CD4-positive, alpha-beta T cell treated with Interleukin-4 for 4 hours (primary cell): ENCODE results near the gene KPNA3.
"Not testable (repeated sequence)": the region's sequence is repeated elsewhere in the genome, so short reads cannot be mapped to it uniquely, and the experiment has no call there.

Experiments
- DNase-seq: peaks from one replicate; pipeline ENCODE4 v3.0.0-alpha.2; 2020

KPNA3 gene

GRCh38 chr13:49740870-49741269 lies 51.6 kb downstream of the KPNA3 start:
- DNase-seq, result no peak

- DNase-seq, result no peak
These were observed 52.8 kb downstream of the KPNA3 start for GRCh38 chr13:49739498-49740187.

- DNase-seq, result no peak
These were observed 59.1 kb downstream of the KPNA3 start for GRCh38 chr13:49733181-49733951.

GRCh38 chr13:49731766-49732165 lies 60.7 kb downstream of the KPNA3 start:
- DNase-seq, result no peak

GRCh38 chr13:49716615-49717014 lies 75.9 kb downstream of the KPNA3 start:
- DNase-seq, result no peak

- no peak for DNase-seq
These were observed 77.7 kb downstream of the KPNA3 start for GRCh38 chr13:49714757-49715156.

GRCh38 chr13:49711218-49711863 lies 81.1 kb downstream of the KPNA3 start:
- no peak for DNase-seq

- DNase-seq, result not testable (repeated sequence)
These were observed 88.2 kb downstream of the KPNA3 start for GRCh38 chr13:49704264-49704663.

- DNase-seq, result no peak
These were observed 91.0 kb downstream of the KPNA3 start for GRCh38 chr13:49701491-49701890.

- DNase-seq, result no peak
These were observed 95.0 kb downstream of the KPNA3 start for GRCh38 chr13:49697468-49697867.

- no peak for DNase-seq
These were observed 98.0 kb downstream of the KPNA3 start for GRCh38 chr13:49694446-49694845.

GRCh38 chr13:49693877-49694276 lies 98.6 kb downstream of the KPNA3 start:
- no peak for DNase-seq

- DNase-seq, result no peak
These were observed 99.2 kb downstream of the KPNA3 start for GRCh38 chr13:49693191-49693733.

- DNase-seq, result peak; percentile 79
These were observed 101.3 kb downstream of the KPNA3 start, which contains the start of gene EBPL for GRCh38 chr13:49690995-49691784. Gene EBPL (minus strand): TSS chr13:49691486. CDS start chr13:49691424, 62 bp downstream.

GRCh38 chr13:49690133-49690994 lies 102.1 kb downstream of the KPNA3 start:
- no peak for DNase-seq

GRCh38 chr13:49683489-49683888 lies 109.0 kb downstream of the KPNA3 start:
- DNase-seq, result no peak

GRCh38 chr13:49681842-49682435 lies 110.5 kb downstream of the KPNA3 start:
- no peak for DNase-seq

- DNase-seq, result no peak
These were observed 113.2 kb downstream of the KPNA3 start for GRCh38 chr13:49679246-49679645.

GRCh38 chr13:49678191-49678914 lies 114.1 kb downstream of the KPNA3 start:
- DNase-seq, result no peak

GRCh38 chr13:49676581-49677298 lies 115.7 kb downstream of the KPNA3 start:
- DNase-seq, result no peak
